Measurements from ENCODE around the gene CNGA4.

The CNGA4 gene

GRCh38 chr11:6196396-6196795 is 42.5 kb upstream of the CNGA4 start:
- Histone ChIP-seq H3K27ac (ENCODE audit: low read length) (no peak overlapping the region), H3K4me1 (ENCODE audit: low read length) (no peaks in the 10 kb centered on the region), H3F3A (ENCODE audit: insufficient read depth, low read length) (no peaks in the 10 kb centered on the region), H3K36me3 (replicated peaks; ENCODE audit: insufficient read depth, low read length) (no peaks in the 10 kb centered on the region), H2AFZ (ENCODE audit: low read length) (no peak overlapping the region), H3K4me2 (ENCODE audit: low read depth, low read length) (no peak overlapping the region), H3K9ac (ENCODE audit: low read length) (no peak overlapping the region), H3K79me2 (ENCODE audit: low read length) (no peaks in the 10 kb centered on the region), H3K27me3 (replicated peaks; ENCODE audit: insufficient read depth, low read length) (no peaks in the 10 kb centered on the region), H3K9me3 (replicated peaks; ENCODE audit: insufficient read depth, low read length) (no peaks in the 10 kb centered on the region), H3K9me2 (replicated peaks; ENCODE audit: insufficient read depth, low read length) (no peaks in the 10 kb centered on the region), H4K20me1 (ENCODE audit: insufficient read depth, low read length) (no peaks in the 10 kb centered on the region), H3K4me3 (ENCODE audit: low read length) (no peak overlapping the region)
- no peak for DNase-seq
- TF ChIP-seq EZH2phosphoT487 (IDR thresholded peaks at IDR 0.05; ENCODE audit: low read length), result no peak
- TF ChIP-seq CTCF (IDR thresholded peaks at IDR 0.05; ENCODE audit: low read length), result no peak

GRCh38 chr11:6197466-6198200 is 41.3 kb upstream of the CNGA4 start:
- Histone ChIP-seq H3K4me3 (ENCODE audit: low read length) (no peak overlapping the region), H3F3A (ENCODE audit: insufficient read depth, low read length) (no peaks in the 10 kb centered on the region), H3K4me2 (ENCODE audit: low read depth, low read length) (no peak overlapping the region), H3K36me3 (replicated peaks; ENCODE audit: insufficient read depth, low read length) (no peaks in the 10 kb centered on the region), H3K9me3 (replicated peaks; ENCODE audit: insufficient read depth, low read length) (no peaks in the 10 kb centered on the region), H3K4me1 (ENCODE audit: low read length) (peaks cover 3% of the 10 kb centered on the region), H3K9me2 (replicated peaks; ENCODE audit: insufficient read depth, low read length) (no peaks in the 10 kb centered on the region), H3K79me2 (ENCODE audit: low read length) (no peaks in the 10 kb centered on the region), H4K20me1 (ENCODE audit: insufficient read depth, low read length) (no peaks in the 10 kb centered on the region), H2AFZ (ENCODE audit: low read length) (no peak overlapping the region), H3K9ac (ENCODE audit: low read length) (no peak overlapping the region), H3K27me3 (replicated peaks; ENCODE audit: insufficient read depth, low read length) (no peaks in the 10 kb centered on the region), H3K27ac (ENCODE audit: low read length) (no peak overlapping the region)
- no peak for DNase-seq
- no peak for TF ChIP-seq EZH2phosphoT487 (IDR thresholded peaks at IDR 0.05; ENCODE audit: low read length)
- TF ChIP-seq CTCF (IDR thresholded peaks at IDR 0.05; ENCODE audit: low read length), result no peak
- no peak for TF ChIP-seq EZH2 (optimal IDR thresholded peaks at IDR 0.05; ENCODE audit: low read depth, low read length)

GRCh38 chr11:6199174-6199810 is 39.6 kb upstream of the CNGA4 start, which contains the start of gene OR52W1:
Gene OR52W1 (plus strand): TSS chr11:6199224. CDS start chr11:6199224, 0 bp downstream.
- no peaks in the 10 kb centered on the region for H3K9me2 ChIP-seq (replicated peaks; ENCODE audit: insufficient read depth, low read length)
- H3K4me2 ChIP-seq (ENCODE audit: low read depth, low read length), result no peak within 1 kb of the TSS
- TF ChIP-seq CTCF (IDR thresholded peaks at IDR 0.05; ENCODE audit: low read length), result no peak
- TF ChIP-seq EZH2 (optimal IDR thresholded peaks at IDR 0.05; ENCODE audit: low read depth, low read length), result no peak
- no peak for TF ChIP-seq EZH2phosphoT487 (IDR thresholded peaks at IDR 0.05; ENCODE audit: low read length)
- peaks cover 10% of the 10 kb centered on the region; the same call in 1 of the 2 replicates for H3F3A ChIP-seq (ENCODE audit: insufficient read depth, low read length)
- no peaks in the 10 kb centered on the region for H4K20me1 ChIP-seq (ENCODE audit: insufficient read depth, low read length)
- no peak within 1 kb of the TSS for H3K4me3 ChIP-seq (ENCODE audit: low read length)
- DNase-seq, result no peak
- H3K4me1 ChIP-seq (ENCODE audit: low read length), result peaks cover 16% of the 10 kb centered on the region
- H3K9me3 ChIP-seq (replicated peaks; ENCODE audit: insufficient read depth, low read length), result no peaks in the 10 kb centered on the region
- no peak within 1 kb of the TSS for H2AFZ ChIP-seq (ENCODE audit: low read length)
- no peaks in the 10 kb centered on the region for H3K27me3 ChIP-seq (replicated peaks; ENCODE audit: insufficient read depth, low read length)
- H3K27ac ChIP-seq (ENCODE audit: low read length), result no peak within 1 kb of the TSS
- H3K9ac ChIP-seq (ENCODE audit: low read length), result no peak within 1 kb of the TSS
- H3K36me3 ChIP-seq (replicated peaks; ENCODE audit: insufficient read depth, low read length), result no peaks in the 10 kb centered on the region
- no peaks in the 10 kb centered on the region for H3K79me2 ChIP-seq (ENCODE audit: low read length)
